Measurements from ENCODE around the gene IPO8.

DNA sequence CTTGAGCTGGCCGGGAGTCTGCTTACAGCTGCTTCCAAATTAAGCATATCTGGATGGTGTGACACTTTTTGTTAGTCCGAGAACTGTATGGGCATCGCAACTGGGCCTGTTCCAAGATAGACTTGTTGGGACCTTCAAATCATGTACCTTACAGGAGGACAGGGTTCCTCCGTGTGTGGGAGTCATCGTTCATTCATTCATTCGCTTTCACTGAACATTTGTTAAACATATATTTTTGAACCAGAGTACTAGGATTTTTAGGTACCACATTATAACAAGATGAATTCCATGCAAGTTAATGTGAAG lies 387 bp upstream of the IPO8 start:
- TF ChIP-seq CTCF (conservative IDR thresholded peaks at IDR 0.05) (no peak), ZFX (IDR thresholded peaks at IDR 0.05) (no peak)

Measured in C4-2B (cell line).